ENCODE results near the gene OLFML3. TPM values are rescaled to one million over a fixed set of nuclear protein-coding genes. Genes with fewer than 3 reads are reported as not detected.
"Not testable (repeated sequence)": the region's sequence is repeated elsewhere in the genome, so short reads cannot be mapped to it uniquely, and the experiment has no call there.

OLFML3 gene
- total RNA-seq, 6 donors from 2014 or later = 11.5 to 59.9 (median 36.6) TPM

DNA sequence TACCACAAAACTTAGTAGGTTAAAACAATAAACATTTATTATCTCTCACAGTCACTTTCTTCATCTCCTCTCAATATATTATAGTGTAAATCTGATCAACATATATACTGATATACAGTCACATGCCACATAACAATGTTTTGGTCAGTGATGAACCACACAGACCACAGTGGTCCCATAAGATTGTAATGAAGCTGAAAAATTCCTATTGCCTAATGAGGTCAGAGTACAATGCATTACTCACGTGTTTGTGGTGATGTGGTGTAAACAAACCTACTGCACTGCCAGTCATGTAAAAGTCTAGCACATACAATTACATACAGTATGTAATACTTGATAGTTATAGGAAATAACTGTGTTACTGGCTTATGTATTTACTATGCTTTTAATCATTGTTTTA lies 30.1 kb downstream of the OLFML3 start:
- ATAC-seq (ENCODE audit: low FRiP score in 2 of 2) (no peak), DNase-seq (no peak)
- Histone ChIP-seq H3K27me3 (no peaks in the 10 kb centered on the region), H3K27ac (no peak overlapping the region), H3K9me3 (no peaks in the 10 kb centered on the region), H3K4me3 (no peak overlapping the region), H3K36me3 (no peaks in the 10 kb centered on the region), H3K4me1 (no peaks in the 10 kb centered on the region)
- 64 to 90% methylated on average over 1 of the region's 1 CpG for WGBS, 2 donors
- TF ChIP-seq, protein P1, sequence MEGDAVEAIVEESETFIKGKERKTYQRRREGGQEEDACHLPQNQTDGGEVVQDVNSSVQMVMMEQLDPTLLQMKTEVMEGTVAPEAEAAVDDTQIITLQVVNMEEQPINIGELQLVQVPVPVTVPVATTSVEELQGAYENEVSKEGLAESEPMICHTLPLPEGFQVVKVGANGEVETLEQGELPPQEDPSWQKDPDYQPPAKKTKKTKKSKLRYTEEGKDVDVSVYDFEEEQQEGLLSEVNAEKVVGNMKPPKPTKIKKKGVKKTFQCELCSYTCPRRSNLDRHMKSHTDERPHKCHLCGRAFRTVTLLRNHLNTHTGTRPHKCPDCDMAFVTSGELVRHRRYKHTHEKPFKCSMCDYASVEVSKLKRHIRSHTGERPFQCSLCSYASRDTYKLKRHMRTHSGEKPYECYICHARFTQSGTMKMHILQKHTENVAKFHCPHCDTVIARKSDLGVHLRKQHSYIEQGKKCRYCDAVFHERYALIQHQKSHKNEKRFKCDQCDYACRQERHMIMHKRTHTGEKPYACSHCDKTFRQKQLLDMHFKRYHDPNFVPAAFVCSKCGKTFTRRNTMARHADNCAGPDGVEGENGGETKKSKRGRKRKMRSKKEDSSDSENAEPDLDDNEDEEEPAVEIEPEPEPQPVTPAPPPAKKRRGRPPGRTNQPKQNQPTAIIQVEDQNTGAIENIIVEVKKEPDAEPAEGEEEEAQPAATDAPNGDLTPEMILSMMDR (IDR thresholded peaks at IDR 0.05) = no peak
- TF ChIP-seq POLR2AphosphoS5 (IDR thresholded peaks at IDR 0.05) (no peak), POLR2A (IDR thresholded peaks at IDR 0.05) (no peak), EP300 (IDR thresholded peaks at IDR 0.05) (no peak)

GRCh38 chr1:114010433-114011184 lies 31.3 kb downstream of the OLFML3 start:
- Histone ChIP-seq H3K27me3 (no peaks in the 10 kb centered on the region), H3K4me3 (no peak overlapping the region), H3K9me3 (no peaks in the 10 kb centered on the region), H3K27ac (no peak overlapping the region), H3K36me3 (no peaks in the 10 kb centered on the region), H3K4me1 (no peaks in the 10 kb centered on the region)
- TF ChIP-seq POLR2A (IDR thresholded peaks at IDR 0.05) (no peak), POLR2AphosphoS5 (IDR thresholded peaks at IDR 0.05) (no peak), EP300 (IDR thresholded peaks at IDR 0.05) (no peak)
- TF ChIP-seq, protein P1 (IDR thresholded peaks at IDR 0.05) = no peak
- DNase-seq (no peak), ATAC-seq (ENCODE audit: low FRiP score in 2 of 2) (no peak)
- WGBS, 2 donors = 59% methylated on average over 9 of the region's 9 CpGs

DNA sequence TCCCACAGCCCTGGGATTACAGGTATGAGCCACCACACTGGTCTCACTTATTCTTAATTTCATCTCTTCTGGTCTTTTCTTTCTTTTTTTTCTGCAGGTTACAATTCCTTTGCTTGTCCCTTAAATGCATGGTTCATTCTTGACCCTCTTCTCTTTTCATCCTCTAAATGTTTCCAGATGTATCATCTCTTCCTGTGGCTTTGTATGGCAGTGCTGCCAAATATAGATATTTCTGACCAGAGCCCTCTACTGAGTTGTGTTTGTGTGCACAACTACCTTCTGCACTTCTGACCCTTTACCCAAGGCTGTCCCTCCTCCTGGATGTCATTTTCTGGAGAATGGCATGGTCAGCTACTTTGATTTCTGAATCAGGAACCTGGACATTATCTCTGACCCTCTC lies 32.5 kb downstream of the OLFML3 start:
- H3K4me3 ChIP-seq = no peak overlapping the region
- TF ChIP-seq EP300 (IDR thresholded peaks at IDR 0.05) (no peak), POLR2A (IDR thresholded peaks at IDR 0.05) (no peak), POLR2AphosphoS5 (IDR thresholded peaks at IDR 0.05) (no peak)
- TF ChIP-seq, protein P1 (IDR thresholded peaks at IDR 0.05) = no peak
- no peaks in the 10 kb centered on the region for H3K9me3 ChIP-seq
- no peaks in the 10 kb centered on the region for H3K4me1 ChIP-seq
- H3K27me3 ChIP-seq = no peaks in the 10 kb centered on the region
- ATAC-seq (ENCODE audit: low FRiP score in 2 of 2) (no peak), DNase-seq (no peak)
- no peak overlapping the region for H3K27ac ChIP-seq
- H3K36me3 ChIP-seq = no peaks in the 10 kb centered on the region

GRCh38 chr1:114015075-114015474 lies 35.8 kb downstream of the OLFML3 start:
- H3K9me3 ChIP-seq = no peaks in the 10 kb centered on the region
- H3K27ac ChIP-seq = no peak overlapping the region
- WGBS, 2 donors = 82 to 97% methylated on average over 2 of the region's 2 CpGs
- H3K27me3 ChIP-seq = no peaks in the 10 kb centered on the region
- TF ChIP-seq, protein P1 (IDR thresholded peaks at IDR 0.05) = no peak
- TF ChIP-seq EP300 (IDR thresholded peaks at IDR 0.05) (no peak), POLR2AphosphoS5 (IDR thresholded peaks at IDR 0.05) (no peak), POLR2A (IDR thresholded peaks at IDR 0.05) (no peak)
- ATAC-seq (ENCODE audit: low FRiP score in 2 of 2) = no peak
- H3K4me1 ChIP-seq = no peaks in the 10 kb centered on the region
- no peak overlapping the region for H3K4me3 ChIP-seq
- no peaks in the 10 kb centered on the region for H3K36me3 ChIP-seq
- no peak for DNase-seq

- not testable (repeated sequence) for DNase-seq; H3K4me1 ChIP-seq; H3K4me3 ChIP-seq; H3K9me3 ChIP-seq; H3K27me3 ChIP-seq; H3K36me3 ChIP-seq; H3K27ac ChIP-seq; ATAC-seq (ENCODE audit: low FRiP score in 2 of 2)
- 87 to 89% methylated on average over 3 of the region's 3 CpGs for WGBS, 2 donors
Measured at GRCh38 chr1:114019724-114020123, 40.5 kb downstream of the OLFML3 start.
